ENCODE measurements around the gene MYLK.

Gene MYLK

DNA sequence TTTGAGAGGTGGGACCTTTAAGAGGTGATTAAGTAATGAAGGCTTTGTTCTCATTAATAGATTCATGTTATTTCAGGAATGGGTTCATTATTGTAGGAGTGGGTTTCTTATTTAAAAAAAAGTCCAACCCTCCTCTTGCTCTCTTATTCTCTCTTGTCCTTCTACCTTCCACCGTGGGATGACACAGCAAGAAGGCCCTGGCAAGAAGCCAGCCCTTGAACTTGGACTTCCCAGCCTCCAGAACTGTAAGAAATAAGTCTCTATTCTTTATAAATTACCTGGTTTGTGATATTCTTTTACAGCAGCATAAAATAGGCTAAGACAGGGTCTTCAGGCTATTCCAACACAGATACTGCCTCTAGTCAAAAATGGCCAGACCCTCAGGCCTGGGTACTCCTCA lies 62.2 kb downstream of the MYLK start:
- DNase-seq (ENCODE audit: low spot score): no peak

DNA sequence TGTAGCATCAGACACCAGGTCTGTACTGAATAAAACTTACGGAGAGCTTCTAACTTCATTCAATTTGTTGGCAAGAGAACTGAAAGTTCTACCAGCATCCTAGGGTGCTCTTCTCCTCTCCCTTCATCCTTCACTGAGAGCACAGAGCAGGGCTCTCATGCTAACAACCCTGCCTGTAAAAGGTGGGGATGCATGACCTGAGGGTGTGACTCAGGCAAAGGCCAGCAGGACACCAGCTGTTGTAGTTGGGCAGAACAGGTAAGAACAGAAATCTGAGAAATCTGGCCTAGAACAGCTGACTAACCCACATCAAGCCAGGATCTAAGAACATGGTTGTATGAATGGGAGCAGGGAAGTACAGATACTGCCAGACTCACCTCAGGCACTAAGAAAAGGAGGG lies 64.2 kb downstream of the MYLK start:
- DNase-seq (ENCODE audit: low spot score): no peak

DNA sequence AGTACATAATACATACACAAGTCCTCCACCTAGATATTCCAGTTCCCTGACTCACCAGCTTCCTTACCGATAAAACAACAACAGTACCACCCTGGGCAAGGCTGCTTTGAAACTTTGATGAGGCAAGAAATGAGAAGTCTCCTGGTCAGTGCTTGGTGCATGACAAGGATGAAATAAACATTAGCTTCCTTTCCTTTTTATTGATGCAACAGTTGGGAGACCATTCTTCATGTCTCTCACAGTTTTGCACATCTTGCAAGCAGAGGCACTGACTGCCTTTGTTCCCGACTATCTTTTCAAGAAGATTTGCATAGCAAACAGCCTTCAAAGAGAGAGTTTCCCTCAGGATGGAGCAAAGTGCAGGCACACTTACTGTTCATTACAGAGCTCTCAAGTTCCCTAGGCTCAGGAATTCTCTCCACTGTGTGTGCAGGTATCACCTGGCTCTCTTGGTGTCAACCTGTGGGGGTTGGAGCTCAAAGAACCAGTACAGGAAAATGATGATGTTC lies 65.2 kb downstream of the MYLK start:
- no peak for DNase-seq (ENCODE audit: low spot score)

DNA sequence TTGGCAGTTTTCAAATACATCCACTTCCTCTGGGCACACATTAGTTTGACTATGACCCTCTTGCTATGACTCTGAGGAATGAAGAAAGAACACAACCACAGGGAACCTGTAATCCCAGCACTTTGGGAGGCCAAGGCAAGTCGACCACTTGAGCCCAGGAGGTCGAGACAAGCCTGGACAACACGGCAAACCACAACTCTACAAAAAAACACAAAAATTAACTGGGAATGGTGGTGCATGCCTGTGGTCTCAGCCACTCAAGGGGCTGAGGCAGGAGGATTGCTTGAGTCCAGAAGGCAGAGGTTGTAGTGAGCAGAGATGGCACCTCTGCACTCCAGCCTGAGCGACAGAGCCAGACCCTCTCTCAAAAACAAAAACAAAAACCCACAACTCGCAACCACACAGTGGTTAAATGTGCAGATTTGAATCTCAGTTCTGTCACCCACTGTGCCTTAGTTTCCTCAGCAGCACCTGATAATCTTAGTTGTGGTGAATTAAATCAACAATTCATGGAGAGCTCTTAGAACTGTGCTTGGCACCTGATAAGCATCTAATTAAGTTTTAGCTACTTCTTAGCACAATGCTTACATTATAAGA lies 65.7 kb downstream of the MYLK start:
- DNase-seq (ENCODE audit: low spot score): no peak

DNA sequence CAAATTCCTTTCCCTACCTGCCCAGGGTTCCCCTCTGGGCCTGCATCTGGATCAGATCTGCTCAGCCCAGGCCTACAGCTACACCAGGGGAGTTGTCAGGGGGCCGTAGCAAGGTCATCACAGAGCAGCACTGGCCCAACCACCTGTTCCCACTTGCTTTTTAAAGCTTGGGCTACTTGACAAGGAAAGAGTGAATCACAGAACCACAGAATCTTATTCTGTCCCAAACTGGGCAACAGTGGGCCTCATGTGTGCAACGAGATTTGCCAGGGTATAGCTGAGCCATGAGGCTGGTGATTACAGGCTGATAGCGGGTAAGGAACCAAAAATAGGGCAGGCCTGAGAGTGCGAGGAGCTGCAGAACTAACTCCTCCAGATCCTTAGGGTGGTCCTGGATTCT lies 66.7 kb downstream of the MYLK start:
- DNase-seq (ENCODE audit: low spot score): no peak

DNA sequence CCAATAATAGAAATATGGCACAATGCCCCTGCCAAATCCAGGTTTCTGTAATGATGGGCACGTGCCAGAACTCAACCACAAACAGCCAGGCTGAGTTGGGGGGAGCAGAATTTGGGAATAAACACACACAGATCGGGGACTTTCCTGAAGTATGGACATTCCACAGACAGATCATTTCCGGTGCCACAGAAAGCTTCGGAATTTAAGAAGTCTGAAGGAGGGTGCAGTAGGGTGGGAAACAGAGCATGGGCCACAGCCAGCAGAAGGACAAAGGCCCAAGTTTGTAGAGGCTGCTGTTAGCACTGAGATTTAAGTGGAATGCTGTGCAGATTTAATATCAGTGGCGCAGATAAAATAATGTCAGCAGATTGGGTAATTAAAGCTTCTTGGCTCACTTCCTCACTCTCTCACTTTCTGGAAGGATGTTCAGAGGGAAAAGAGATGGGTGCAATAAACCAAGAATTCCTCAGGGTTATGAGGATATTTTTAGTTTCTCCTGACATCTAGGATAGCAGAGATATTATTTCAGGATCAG lies 67.4 kb downstream of the MYLK start:
- DNase-seq (ENCODE audit: low spot score): no peak

DNA sequence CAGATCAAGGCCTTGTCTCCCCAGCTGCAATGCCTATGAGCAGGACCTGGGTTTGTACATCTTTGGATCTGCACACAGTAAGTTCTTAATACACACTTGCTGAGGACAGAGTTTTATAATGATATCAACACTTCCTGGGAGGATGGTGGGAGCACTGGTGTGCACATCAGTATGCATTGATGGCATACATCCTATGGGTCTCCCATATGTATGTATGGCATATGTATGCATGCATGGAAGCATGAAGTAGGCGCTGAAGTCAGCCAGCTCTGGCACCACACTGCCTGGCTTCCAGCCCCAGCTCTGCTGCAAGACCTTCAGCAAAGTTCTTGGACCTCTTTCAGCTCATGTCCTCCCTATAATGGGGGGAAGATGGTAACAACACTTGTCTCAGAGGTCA lies 68.2 kb downstream of the MYLK start:
- no peak for DNase-seq (ENCODE audit: low spot score)

DNA sequence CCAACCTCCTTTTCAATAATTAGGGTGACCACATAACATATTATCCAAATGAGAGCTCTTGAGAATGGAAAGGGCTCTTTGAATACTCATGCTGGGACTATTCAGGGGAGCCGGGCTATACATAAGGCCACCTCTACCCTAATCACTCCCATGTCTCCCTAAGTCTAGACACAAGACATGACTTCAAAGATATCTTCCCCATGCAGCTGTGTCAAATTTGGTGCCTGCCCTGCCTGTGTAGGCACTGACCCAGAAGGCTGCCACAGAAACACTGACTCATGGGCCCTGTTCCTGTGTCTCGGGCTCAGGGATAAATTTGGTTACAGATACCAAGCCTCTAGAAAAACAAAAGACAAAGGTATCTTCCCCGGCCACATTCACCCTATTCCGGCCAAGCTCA lies 70.3 kb downstream of the MYLK start:
- DNase-seq (ENCODE audit: low spot score): no peak

DNA sequence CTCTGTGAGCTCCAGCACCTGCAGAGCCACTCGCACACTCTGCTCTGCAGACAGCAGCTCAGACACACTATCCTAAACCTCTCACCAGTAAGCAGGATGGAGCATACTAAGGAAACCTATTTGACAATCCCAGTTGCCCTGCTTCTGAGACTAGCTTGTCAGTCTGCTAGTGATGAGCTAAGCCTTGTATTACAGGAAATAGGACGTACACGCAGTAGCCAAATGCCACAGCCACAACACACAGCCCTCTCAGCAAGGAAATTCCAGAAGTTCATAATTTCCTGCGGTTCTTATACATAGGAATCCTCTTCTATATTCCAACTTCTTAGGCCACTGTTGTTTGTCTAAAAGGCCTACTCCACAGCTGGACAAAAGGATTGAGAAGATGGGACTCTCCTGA lies 74.5 kb downstream of the MYLK start:
- DNase-seq (ENCODE audit: low spot score): no peak

DNA sequence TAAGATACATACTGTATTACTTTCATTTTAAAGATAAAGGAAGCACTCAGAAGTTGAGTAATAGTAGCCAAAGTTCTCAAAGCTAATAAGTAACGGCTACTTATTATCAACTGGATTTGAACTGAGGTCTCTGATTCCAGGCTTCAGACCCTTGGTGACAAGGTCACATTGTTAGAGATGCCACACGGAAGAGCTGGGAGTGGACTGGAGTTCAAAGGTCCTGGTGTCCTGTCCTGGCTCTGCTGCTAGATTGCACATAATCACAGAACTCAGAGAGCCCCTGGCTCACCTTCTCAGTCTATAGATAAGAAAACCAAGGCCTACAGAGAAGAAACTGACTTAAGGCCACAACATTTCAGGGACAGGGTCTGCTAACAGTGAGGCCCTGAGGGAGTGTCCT lies 75.3 kb downstream of the MYLK start:
- DNase-seq (ENCODE audit: low spot score): no peak

DNA sequence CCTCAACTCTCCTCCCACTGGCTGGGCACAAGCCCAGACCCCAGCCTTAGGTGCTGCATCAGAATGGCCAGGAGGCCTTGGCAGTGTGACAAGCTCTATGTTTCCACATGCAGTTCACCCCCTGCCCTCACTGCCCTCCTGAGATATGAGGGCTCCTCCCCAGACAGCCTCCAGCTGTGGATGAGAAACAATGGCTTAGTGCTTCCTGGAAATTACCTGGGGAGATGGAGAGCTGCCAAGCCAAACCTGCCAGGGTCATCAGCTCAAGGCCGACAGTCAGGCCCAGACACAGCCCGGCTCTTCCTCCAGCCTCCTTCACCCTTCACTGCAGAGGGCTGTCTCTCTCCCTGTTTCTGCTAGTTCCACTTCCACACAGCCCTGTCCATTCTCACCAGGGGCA lies 76.3 kb downstream of the MYLK start:
- DNase-seq (ENCODE audit: low spot score): no peak

DNA sequence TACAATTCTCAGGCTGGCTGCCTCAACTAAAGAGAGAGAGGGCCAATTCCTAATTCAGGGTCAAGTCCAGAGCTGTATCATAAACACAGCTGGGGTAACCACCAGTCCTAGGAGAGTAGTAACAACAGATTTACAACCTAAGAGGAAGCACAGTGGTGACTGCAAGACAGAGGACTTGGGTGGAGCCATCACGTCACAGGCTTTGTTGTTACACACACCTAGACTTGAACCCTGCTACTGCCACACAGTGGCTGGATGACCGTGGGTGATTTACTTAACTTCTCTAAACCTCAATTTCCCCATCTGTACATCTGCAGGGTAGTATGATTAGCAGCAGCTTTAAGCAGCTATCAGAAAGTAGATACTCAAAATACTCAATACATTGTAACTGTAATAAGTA lies 78.6 kb downstream of the MYLK start:
- DNase-seq (ENCODE audit: low spot score): no peak

DNA sequence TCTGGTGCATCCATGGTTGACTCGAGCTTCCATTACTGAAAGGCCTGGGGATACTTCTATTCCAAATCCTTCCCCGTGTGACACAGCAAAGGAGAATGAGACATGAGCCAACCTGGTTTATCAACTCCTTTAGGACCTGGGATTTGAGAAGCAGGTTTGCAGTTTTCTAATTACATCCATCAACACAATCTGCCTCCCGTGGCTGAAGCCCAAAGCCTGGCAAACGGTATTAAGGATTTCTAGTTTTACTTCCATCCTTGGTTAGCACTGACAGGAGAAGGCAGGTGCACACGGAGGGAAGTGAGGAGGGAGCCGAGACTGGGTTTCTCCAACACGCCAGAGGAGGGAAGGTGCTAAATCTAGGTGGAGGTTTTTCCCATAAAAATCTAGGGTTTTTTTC lies 79.0 kb downstream of the MYLK start:
- DNase-seq (ENCODE audit: low spot score): no peak

DNA sequence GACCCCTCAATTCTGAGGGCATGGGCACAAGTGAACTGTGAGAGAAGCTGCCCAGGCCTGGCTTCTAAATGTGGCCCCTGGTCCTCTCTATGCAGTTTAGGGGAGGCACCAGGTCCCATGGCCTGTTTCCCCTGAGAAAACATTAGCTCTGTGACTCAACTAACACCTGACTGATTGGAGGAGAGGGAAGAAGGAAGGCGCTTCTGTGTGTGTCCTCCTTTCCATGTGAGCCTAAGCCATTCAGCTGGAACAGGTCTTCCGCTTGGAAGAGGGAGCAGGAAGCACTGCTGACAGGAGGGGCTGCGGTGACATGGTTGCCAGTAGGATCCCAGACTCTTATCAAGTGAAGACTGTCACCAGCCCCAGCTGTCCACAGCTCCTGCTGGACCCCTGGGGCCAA lies 79.5 kb downstream of the MYLK start:
- DNase-seq (ENCODE audit: low spot score): no peak

DNA sequence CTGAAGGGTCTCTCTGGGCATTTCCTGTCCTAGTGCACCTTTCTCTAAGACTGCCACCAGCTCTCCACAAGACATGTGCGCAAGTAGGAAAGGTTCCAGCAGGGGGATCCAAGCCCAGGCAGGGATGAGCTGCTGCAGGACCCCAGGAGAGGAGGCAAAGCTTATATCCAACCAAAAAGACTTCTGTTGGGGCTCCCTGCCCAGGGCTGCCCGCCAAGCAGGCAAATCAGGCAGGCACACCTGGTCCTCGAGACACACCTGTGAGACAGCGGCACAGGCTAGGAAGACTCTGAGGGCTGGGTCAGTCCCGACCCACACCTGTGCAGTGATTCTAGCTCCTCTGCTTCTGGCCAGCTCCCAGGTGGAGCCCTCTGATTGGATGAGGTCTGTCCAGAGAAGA lies 80.6 kb downstream of the MYLK start:
- no peak for DNase-seq (ENCODE audit: low spot score)

DNA sequence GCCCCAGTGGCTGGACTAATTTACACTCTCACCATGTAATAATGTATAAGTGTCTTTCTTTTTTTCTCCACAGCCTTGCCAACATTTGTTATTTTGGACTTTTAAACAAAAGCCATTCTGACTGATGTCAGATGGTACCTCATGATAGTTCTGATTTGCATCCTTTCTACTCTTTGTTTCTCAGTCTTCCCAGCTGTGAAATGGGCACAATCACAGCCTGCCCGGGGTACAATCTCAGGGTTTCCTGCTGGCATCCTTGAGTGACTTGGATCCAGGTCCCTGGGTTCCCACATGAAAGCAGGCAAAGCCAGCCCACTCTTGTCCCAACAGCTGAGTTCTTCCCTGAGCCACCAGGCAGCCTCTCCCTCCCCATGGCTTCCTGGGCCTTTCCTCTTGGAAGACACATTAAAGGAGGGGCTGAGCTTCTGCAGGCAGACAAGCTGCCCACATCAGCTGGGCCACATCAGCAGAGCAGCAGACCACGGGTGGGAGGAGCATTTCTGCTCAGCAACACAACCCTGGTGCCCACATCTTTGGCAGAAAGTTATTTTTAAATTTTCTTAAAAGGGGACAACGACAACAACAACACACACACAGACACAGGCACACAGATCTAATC lies 82.0 kb downstream of the MYLK start:
- no peak for DNase-seq (ENCODE audit: low spot score)

DNA sequence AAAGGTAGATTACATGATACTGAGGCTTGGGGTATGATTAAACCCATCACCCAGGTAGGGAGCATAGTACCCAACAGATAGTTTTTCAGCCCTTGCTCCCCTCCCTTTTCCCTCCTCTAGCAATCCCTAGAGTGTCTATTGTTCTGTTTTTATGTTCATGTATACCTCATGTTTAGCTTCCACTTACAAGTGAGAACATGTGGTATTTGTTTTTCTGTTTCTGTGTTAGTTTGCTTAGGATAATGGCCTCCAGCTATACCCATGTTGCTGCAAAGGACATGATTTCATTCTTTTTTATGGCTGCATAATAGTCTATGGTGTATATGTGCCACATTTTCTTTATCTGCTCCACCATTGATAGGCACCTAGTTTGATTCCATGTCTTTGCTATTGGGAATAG lies 82.7 kb downstream of the MYLK start:
- no peak for DNase-seq (ENCODE audit: low spot score)

DNA sequence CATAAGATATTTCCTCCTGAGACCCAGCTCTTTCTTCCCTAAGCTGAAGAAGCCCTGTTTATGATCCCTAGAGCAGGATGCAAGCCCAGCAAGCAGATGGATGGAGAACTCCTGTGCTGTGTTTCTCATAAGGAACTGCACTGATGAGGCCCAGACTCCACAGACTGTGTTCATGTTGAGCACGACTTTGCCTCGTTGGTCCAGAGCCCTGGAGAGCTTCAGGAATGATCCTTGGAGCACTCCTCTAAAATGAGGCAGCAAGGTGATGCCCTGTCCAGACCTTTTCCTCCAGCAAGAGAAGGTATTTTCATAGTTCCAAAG lies 83.8 kb downstream of the MYLK start:
- no peak for DNase-seq (ENCODE audit: low spot score)

DNA sequence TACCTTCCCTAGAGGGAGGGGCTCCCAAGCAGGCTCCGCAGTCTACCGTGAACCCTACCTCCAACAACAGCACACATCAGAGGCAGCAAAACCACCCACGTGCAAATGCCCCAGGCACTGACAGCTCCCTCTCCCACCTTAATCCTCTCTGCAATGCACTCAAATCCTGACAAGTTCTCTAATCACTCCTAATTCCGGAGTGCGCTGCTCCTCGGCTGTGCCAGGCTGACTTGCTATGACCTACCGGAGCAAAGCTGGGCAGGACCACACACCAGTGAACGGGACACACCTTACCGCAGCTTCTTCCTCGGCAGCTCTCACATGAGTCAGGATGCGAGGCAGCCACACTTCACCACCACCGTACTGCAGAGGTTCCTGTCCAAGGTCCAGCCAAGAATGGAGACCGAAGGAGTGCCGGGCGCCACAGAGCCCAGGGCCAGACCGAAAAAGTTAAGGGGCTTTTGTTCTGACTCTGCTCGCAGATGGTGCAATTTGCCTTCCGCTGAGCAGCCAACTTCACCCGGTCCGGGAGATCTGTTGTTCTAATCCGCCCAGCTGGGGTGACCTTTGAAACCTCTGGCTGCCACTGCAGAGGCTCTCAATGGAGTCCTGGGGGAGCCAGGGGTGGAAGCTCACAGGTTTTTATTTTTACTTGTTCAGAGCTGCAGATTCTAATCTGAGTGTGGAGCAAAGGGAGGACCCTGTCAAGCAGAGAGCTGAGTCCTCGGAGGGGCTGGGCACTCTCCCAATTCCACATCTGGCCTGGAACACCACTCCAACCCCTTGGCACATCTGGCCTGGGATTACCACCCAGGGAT lies 84.4 kb downstream of the MYLK start:
- peak; percentile 60 for DNase-seq (ENCODE audit: low spot score)

DNA sequence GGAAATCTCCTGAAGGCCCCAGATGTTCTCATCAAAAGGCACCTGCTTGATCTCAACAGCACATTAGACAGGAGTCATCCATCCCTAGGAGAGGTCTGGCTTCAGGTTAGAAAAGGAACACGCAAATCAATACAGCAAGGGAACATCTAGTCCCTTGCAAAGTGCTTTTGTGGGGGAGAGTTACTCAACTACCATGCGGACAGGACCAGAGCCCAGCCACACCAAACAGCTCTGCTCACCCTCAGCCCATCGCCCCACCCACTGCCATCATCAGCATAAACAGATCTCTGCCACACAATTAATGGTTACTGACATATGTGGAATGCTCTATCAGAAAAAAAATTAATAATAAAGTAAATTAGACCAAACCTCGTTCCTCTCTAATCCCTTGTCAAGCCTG lies 85.6 kb downstream of the MYLK start:
- no peak for DNase-seq (ENCODE audit: low spot score)

DNA sequence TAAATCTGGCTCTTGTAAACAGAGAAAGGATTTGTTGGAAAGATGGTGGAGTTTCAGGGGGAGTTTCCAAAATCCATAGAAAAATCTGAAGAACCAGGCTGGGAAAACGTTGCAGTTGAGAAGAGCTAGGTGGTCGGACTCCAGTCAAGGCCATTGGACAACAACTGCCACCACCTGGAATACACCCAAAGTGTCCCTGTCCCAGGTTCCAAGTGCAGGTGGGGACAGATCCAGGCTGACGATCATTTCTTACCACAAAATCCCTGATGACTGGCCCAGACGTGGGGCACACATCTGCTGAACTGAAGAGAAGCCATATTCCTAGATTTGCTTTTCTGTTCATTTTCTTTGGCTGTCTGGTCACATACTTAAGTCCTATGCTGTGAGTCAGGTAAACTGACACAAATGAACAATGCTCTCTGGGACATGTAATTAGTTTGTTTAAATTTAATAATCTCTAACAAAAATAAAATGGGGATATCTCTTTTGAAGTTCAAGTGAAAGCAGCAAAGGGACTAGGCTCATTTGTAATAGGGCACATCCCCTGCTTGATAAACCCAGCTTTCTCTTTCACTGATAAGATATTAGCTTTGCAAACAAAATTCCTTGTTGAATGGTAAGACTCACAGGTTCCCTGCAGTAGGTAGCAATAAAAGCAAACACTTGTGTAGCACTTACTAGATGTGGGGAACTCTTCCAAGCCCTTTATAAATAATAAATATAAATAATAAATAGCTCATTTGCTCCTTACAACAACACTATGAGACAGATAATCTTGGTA lies 88.5 kb downstream of the MYLK start:
- no peak for DNase-seq (ENCODE audit: low spot score)

DNA sequence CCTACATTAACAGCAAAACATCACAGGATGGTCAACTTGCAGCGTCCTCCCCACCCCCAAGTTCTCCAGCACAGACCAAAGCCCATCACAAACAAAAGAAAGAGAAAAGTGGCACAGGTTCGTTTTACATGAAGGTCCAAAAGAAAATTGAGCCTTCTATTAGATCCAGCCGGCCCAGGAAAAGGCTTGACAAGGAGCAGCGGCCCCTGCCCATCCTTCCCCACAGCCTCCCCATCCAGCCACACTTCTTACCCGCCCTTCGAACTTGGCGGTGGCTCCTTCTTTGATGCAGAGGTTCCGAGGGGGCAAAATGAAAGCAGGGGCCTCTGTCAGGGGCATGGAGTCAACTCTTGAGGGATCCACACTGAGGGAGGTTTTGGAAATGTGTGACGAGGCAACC lies 90.7 kb downstream of the MYLK start:
- DNase-seq (ENCODE audit: low spot score): no peak

All from D341Med (cell line).